IMR-90 (cell line): ENCODE results near the gene BMAL2. TPM values are rescaled to one million over a fixed set of nuclear protein-coding genes. Genes with fewer than 3 reads are reported as not detected.

ENCODE experiments used
- ATAC-seq: fragments of 200-7000 bp; cut with Tn5 transposase; 2 replicates; pipeline ENCODE4 v1.9.1; 2020; ENCODE audit warnings: low read depth, mild to moderate bottlenecking, moderate library complexity
- BruUV-seq: library from RNA; stranded (reverse); fragments of 400-500 nt; replicated peaks from 2 replicates; lab custom pipeline; 2021; lab: Mats Ljungman, UMichigan
- CTCF ChIA-PET: fragments of 300-600 bp; formaldehyde crosslinking; extraction: SDS; loops from one replicate; lab custom pipeline; 2021; ENCODE audit warnings: antibody characterized with exemption; lab: Yijun Ruan, JAX
- POLR2A ChIA-PET: fragments of 300-600 bp; sonication (Branson Sonifier 250); formaldehyde crosslinking; loops from one replicate; lab custom pipeline; 2022; ENCODE audit warnings: antibody characterized with exemption; ENCODE audit not compliant: unreplicated experiment; lab: Charles Lee
- DNase-seq: peaks from one replicate; pipeline ENCODE4 v3.0.0; 2013
- H2AFZ ChIP-seq: replicated peaks from 2 replicates; pipeline ENCODE3; 2013; ENCODE audit warnings: low read length, mild to moderate bottlenecking; ENCODE audit not compliant: poor library complexity
- H2AK5ac ChIP-seq: 2 replicates; pipeline ENCODE4 v1.6.1; 2013; ENCODE audit warnings: low read depth, low read length, inconsistent platforms
- H2AK9ac ChIP-seq: replicated peaks from 2 replicates; pipeline ENCODE3; 2013; ENCODE audit warnings: mild to moderate bottlenecking, low read depth, low read length, moderate library complexity; ENCODE audit not compliant: poor library complexity
- H2BK120ac ChIP-seq: 2 replicates; pipeline ENCODE4 v1.6.1; 2013; ENCODE audit warnings: low read depth, low read length, inconsistent platforms
- H2BK15ac ChIP-seq: 3 replicates; pipeline ENCODE4 v1.6.1; 2013; ENCODE audit warnings: low read depth, low read length, inconsistent platforms
- H2BK20ac ChIP-seq: 2 replicates; pipeline ENCODE4 v1.6.1; 2013; ENCODE audit warnings: low read depth, mild to moderate bottlenecking, inconsistent platforms, low read length, moderate library complexity
- H2BK5ac ChIP-seq: 2 replicates; pipeline ENCODE4 v1.6.1; 2013; ENCODE audit warnings: mild to moderate bottlenecking, low read depth, low read length, inconsistent platforms; ENCODE audit not compliant: poor library complexity, severe bottlenecking
- H3K14ac ChIP-seq: replicated peaks from 2 replicates; pipeline ENCODE4 v1.6.1; 2013; ENCODE audit warnings: low read depth, low read length, inconsistent platforms
- H3K18ac ChIP-seq: 2 replicates; pipeline ENCODE4 v1.6.1; 2013; ENCODE audit warnings: low read depth, low read length, control low read depth
- H3K23ac ChIP-seq: 2 replicates; pipeline ENCODE4 v1.6.1; 2013; ENCODE audit warnings: low read depth, low read length, inconsistent platforms
- H3K27ac ChIP-seq: 2 replicates; pipeline ENCODE4 v1.5.1; 2013; ENCODE audit warnings: mild to moderate bottlenecking, control low read depth, low read length; ENCODE audit not compliant: insufficient read depth
- H3K27me3 ChIP-seq: 2 replicates; pipeline ENCODE4 v1.6.1; 2013; ENCODE audit warnings: low read length; ENCODE audit not compliant: control insufficient read depth, insufficient read depth
- H3K36me3 ChIP-seq: 2 replicates; pipeline ENCODE4 v1.6.1; 2013; ENCODE audit warnings: low read length, mixed read lengths; ENCODE audit not compliant: control insufficient read depth, insufficient read depth
- H3K4ac ChIP-seq: 2 replicates; pipeline ENCODE4 v1.6.1; 2013; ENCODE audit warnings: low read depth, low read length, inconsistent platforms
- H3K4me1 ChIP-seq: 2 replicates; pipeline ENCODE4 v1.6.1; 2013; ENCODE audit warnings: low read length, mixed read lengths; ENCODE audit not compliant: control insufficient read depth, insufficient read depth
- H3K4me2 ChIP-seq: 2 replicates; pipeline ENCODE4 v1.6.1; 2013; ENCODE audit warnings: low read depth, mild to moderate bottlenecking, control low read depth, low read length, moderate library complexity
- H3K4me3 ChIP-seq: 2 replicates; pipeline ENCODE4 v1.5.1; 2013; ENCODE audit warnings: low read depth, mild to moderate bottlenecking, control low read depth, low read length, moderate library complexity; ENCODE audit not compliant: insufficient read depth
- H3K56ac ChIP-seq: 2 replicates; pipeline ENCODE4 v1.6.1; 2013; ENCODE audit warnings: low read length, inconsistent platforms; ENCODE audit not compliant: insufficient read depth; ENCODE audit errors: extremely low read depth
- H3K79me1 ChIP-seq, 2 experiments: 2 replicates each; pipeline ENCODE4 v1.6.1; 2013; ENCODE audit warnings: low read length in 2 of 2, inconsistent platforms in 1 of 2, low read depth in 1 of 2
- H3K9ac ChIP-seq: 2 replicates; pipeline ENCODE4 v1.6.1; 2013; ENCODE audit warnings: low read depth, low read length, control low read depth
- H3K9me1 ChIP-seq: 2 replicates; pipeline ENCODE4 v1.6.1; 2013; ENCODE audit warnings: low read length, inconsistent platforms; ENCODE audit not compliant: insufficient read depth
- H3K9me3 ChIP-seq: 2 replicates; pipeline ENCODE4 v1.6.1; 2013; ENCODE audit warnings: low read length; ENCODE audit not compliant: control insufficient read depth, insufficient read depth
- H4K20me1 ChIP-seq: 2 replicates; pipeline ENCODE4 v1.6.1; 2013; ENCODE audit warnings: low read length, inconsistent platforms; ENCODE audit not compliant: insufficient read depth
- H4K5ac ChIP-seq: 2 replicates; pipeline ENCODE4 v1.6.1; 2013; ENCODE audit warnings: mild to moderate bottlenecking, low read depth, low read length, control low read depth
- H4K8ac ChIP-seq, 2 experiments: 2 replicates each; pipeline ENCODE4 v1.6.1; 2013; ENCODE audit warnings: low read depth in 2 of 2, low read length in 2 of 2, control low read depth in 1 of 2, inconsistent platforms in 1 of 2
- H4K91ac ChIP-seq: 2 replicates; pipeline ENCODE4 v1.6.1; 2013; ENCODE audit warnings: low read depth, low read length, inconsistent platforms; ENCODE audit not compliant: insufficient read depth
- CHD1 ChIP-seq: IDR thresholded peaks from 2 replicates; pipeline ENCODE4 v1.6.1; 2012; ENCODE audit warnings: low read depth, low read length, improper control_type of control experiment
- MXI1 ChIP-seq: IDR thresholded peaks from 2 replicates; pipeline ENCODE4 v1.6.1; 2012; ENCODE audit warnings: low read depth, mild to moderate bottlenecking, low read length, moderate library complexity, borderline replicate concordance
- POLR2A ChIP-seq: IDR thresholded peaks from 2 replicates; pipeline ENCODE4 v1.6.1; 2012; ENCODE audit warnings: mild to moderate bottlenecking, low read depth, low read length
- USF2 ChIP-seq: fragments of 150-350 bp; IDR thresholded peaks from 2 replicates; pipeline ENCODE4 v1.6.1; 2017; ENCODE audit warnings: mild to moderate bottlenecking, antibody characterized with exemption, low read length, low read depth
- WGBS, 2 experiments: methylation state at CpG; one replicate each; pipeline versions ENCODE4 v1.1.5 to v1.1.7; 2013; ENCODE audit warnings: missing lambda C conversion rate in 2 of 2; ENCODE audit not compliant: insufficient read length in 1 of 2; ENCODE audit errors: extremely low coverage in 2 of 2; 5-methylcytosine and 5-hydroxymethylcytosine counted together
- dilution Hi-C: fragments of 300-500 bp; cut with HindIII; formaldehyde crosslinking; loops from one replicate; pipeline ENCODE4 v1.14.3; 2018; ENCODE audit warnings: low sequenced_read_pairs; ENCODE audit not compliant: unreplicated experiment
- in situ Hi-C: fragments of 300-500 bp; cut with MboI; formaldehyde crosslinking; loops from 3 replicates; pipeline ENCODE4 v1.14.3; 2019; ENCODE audit warnings: low sequenced_read_pairs, inconsistent platforms, mixed read lengths
- intact Hi-C: fragments of 100-400 bp; cut with micrococcal nuclease; formaldehyde crosslinking; loops from 2 replicates; pipeline ENCODE4 v1.10.0; 2022
- polyA plus RNA-seq, 3 experiments: library from polyadenylated mRNA; depleted of rRNA; stranded (reverse); fragments of >200 nt; gene quantifications; 2 replicates each; pipeline ENCODE4 v1.2.3, GENCODE V29; 2012; ENCODE audit warnings: low replicate concordance in 1 of 3
- total RNA-seq: library from RNA; depleted of rRNA; stranded (reverse); fragments of >200 nt; gene quantifications from 2 replicates; pipeline ENCODE4 v1.2.3, GENCODE V29; 2012

The BMAL2 gene
- total and polyA plus RNA-seq, 2 of the 4 experiments (the other 2 are of a cell fraction): 11.0 to 57.0 TPM

GRCh38 chr12:27291862-27292261 is 40.8 kb upstream of the BMAL2 start:
- Histone ChIP-seq H3K23ac (no peak overlapping the region), H2BK15ac (no peak overlapping the region), H4K20me1 (no peaks in the 10 kb centered on the region), H2BK20ac (no peak overlapping the region), H3K4me1 (peaks cover 2% of the 10 kb centered on the region), H3K79me1 (peaks cover 6 to 19% of the 10 kb centered on the region in 2 experiments; a peak in 2 of 4 replicates), H3K9me3 (no peaks in the 10 kb centered on the region), H3K27ac (no peak overlapping the region), H4K5ac (no peak overlapping the region), H3K56ac (no peak overlapping the region), H2AK5ac (no peak overlapping the region), H3K27me3 (no peaks in the 10 kb centered on the region), H3K18ac (no peak overlapping the region), H3K4ac (no peak overlapping the region), H3K9me1 (no peaks in the 10 kb centered on the region; the same call in 1 of the 2 replicates), H2AFZ (no peak overlapping the region), H2BK120ac (no peak overlapping the region), H3K9ac (no peak overlapping the region), H3K4me3 (no peak overlapping the region), H3K14ac (no peak overlapping the region), H4K8ac (no peak overlapping the region), H2AK9ac (no peak overlapping the region), H2BK5ac (no peak overlapping the region), H3K36me3 (no peaks in the 10 kb centered on the region; the same call in 1 of the 2 replicates), H3K4me2 (no peak overlapping the region), H4K91ac (no peak overlapping the region)
- no peak for DNase-seq
- no peak for ATAC-seq
- BruUV-seq: no TSS peak
- dilution Hi-C loops: no loop called here
- CTCF ChIA-PET: interaction anchor here (0.5 kb wide), 1 partner anchor 1533 kb away, joined by 4 read pairs; no protein-coding TSS in a partner anchor
- TF ChIP-seq MXI1 (no peak), USF2 (no peak), CHD1 (no peak), POLR2A (no peak)
- in situ Hi-C loops: no loop called here
- POLR2A ChIA-PET: no interaction called here
- intact Hi-C loops: no loop called here
- WGBS, 2 experiments: no CpG with 5 or more reads among the region's 1 CpG
